ENCODE data around the gene SATB2.

DNA sequence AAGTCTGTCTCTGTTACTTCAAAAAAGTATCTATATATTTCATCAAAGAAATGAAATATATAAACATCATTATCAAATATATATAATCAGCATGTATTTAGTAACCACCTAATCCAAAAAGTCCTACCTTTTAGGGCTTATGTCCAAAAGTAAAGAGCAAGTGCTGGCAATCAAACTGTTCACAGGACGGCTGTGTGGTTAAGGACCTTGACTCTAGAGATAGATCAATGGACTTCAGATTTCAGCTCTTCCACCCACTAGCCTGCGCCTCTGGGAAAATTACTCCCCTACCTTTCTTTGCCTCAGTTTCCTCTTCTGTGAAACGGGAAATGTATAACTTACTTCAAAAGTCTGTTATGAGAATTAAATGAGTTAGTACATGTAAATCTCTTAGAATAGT is 29.4 kb downstream of the SATB2 start:
- TF ChIP-seq, protein P1, sequence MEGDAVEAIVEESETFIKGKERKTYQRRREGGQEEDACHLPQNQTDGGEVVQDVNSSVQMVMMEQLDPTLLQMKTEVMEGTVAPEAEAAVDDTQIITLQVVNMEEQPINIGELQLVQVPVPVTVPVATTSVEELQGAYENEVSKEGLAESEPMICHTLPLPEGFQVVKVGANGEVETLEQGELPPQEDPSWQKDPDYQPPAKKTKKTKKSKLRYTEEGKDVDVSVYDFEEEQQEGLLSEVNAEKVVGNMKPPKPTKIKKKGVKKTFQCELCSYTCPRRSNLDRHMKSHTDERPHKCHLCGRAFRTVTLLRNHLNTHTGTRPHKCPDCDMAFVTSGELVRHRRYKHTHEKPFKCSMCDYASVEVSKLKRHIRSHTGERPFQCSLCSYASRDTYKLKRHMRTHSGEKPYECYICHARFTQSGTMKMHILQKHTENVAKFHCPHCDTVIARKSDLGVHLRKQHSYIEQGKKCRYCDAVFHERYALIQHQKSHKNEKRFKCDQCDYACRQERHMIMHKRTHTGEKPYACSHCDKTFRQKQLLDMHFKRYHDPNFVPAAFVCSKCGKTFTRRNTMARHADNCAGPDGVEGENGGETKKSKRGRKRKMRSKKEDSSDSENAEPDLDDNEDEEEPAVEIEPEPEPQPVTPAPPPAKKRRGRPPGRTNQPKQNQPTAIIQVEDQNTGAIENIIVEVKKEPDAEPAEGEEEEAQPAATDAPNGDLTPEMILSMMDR (conservative IDR thresholded peaks at IDR 0.05; ENCODE audit: low read depth in 2 of 2) = no peak
- no peak for TF ChIP-seq EZH2phosphoT487 (IDR thresholded peaks at IDR 0.05; ENCODE audit: unreplicated experiment)
- TF ChIP-seq EZH2 (IDR thresholded peaks at IDR 0.05; ENCODE audit: low read depth, unreplicated experiment) = no peak
- TF ChIP-seq CREB1 (CRISPR knock-in tag; IDR thresholded peaks at IDR 0.05; ENCODE audit: low read depth) = no peak
- TF ChIP-seq JUNB (IDR thresholded peaks at IDR 0.05; ENCODE audit: unreplicated experiment) = no peak
- TF ChIP-seq, protein P2, sequence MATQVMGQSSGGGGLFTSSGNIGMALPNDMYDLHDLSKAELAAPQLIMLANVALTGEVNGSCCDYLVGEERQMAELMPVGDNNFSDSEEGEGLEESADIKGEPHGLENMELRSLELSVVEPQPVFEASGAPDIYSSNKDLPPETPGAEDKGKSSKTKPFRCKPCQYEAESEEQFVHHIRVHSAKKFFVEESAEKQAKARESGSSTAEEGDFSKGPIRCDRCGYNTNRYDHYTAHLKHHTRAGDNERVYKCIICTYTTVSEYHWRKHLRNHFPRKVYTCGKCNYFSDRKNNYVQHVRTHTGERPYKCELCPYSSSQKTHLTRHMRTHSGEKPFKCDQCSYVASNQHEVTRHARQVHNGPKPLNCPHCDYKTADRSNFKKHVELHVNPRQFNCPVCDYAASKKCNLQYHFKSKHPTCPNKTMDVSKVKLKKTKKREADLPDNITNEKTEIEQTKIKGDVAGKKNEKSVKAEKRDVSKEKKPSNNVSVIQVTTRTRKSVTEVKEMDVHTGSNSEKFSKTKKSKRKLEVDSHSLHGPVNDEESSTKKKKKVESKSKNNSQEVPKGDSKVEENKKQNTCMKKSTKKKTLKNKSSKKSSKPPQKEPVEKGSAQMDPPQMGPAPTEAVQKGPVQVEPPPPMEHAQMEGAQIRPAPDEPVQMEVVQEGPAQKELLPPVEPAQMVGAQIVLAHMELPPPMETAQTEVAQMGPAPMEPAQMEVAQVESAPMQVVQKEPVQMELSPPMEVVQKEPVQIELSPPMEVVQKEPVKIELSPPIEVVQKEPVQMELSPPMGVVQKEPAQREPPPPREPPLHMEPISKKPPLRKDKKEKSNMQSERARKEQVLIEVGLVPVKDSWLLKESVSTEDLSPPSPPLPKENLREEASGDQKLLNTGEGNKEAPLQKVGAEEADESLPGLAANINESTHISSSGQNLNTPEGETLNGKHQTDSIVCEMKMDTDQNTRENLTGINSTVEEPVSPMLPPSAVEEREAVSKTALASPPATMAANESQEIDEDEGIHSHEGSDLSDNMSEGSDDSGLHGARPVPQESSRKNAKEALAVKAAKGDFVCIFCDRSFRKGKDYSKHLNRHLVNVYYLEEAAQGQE (IDR thresholded peaks at IDR 0.05; ENCODE audit: unreplicated experiment) = no peak
- no peak for TF ChIP-seq ZNF114 (CRISPR knock-in tag; IDR thresholded peaks at IDR 0.05)
- TF ChIP-seq, protein P3, sequence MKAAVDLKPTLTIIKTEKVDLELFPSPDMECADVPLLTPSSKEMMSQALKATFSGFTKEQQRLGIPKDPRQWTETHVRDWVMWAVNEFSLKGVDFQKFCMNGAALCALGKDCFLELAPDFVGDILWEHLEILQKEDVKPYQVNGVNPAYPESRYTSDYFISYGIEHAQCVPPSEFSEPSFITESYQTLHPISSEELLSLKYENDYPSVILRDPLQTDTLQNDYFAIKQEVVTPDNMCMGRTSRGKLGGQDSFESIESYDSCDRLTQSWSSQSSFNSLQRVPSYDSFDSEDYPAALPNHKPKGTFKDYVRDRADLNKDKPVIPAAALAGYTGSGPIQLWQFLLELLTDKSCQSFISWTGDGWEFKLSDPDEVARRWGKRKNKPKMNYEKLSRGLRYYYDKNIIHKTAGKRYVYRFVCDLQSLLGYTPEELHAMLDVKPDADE (IDR thresholded peaks at IDR 0.05) = no peak
- TF ChIP-seq POLR2AphosphoS5 (IDR thresholded peaks at IDR 0.05; ENCODE audit: low read depth) = no peak
- no peak for TF ChIP-seq STAT1 (IDR thresholded peaks at IDR 0.05; ENCODE audit: unreplicated experiment)
- TF ChIP-seq NANOG (IDR thresholded peaks at IDR 0.05; ENCODE audit: borderline replicate concordance) = no peak
